HCT116 (cell line): ENCODE results near the gene EVA1A. TPM values are rescaled to one million over a fixed set of nuclear protein-coding genes. Genes with fewer than 3 reads are reported as not detected.

Experiments
- ATAC-seq: fragments of 200-7000 bp; cut with Tn5 transposase; 2 replicates; pipeline ENCODE4 v1.9.1; 2020; ENCODE audit warnings: mild to moderate bottlenecking, moderate library complexity
- BruUV-seq: library from RNA; stranded (reverse); fragments of 400-500 nt; replicated peaks from 2 replicates; lab custom pipeline; 2021; lab: Mats Ljungman, UMichigan
- CTCF ChIA-PET: fragments of 300-600 bp; sonication (Branson Sonifier 250); formaldehyde crosslinking; loops from one replicate; lab custom pipeline; 2021; ENCODE audit warnings: antibody characterized with exemption; lab: Charles Lee
- POLR2A ChIA-PET: fragments of 300-600, 350-600 bp; sonication (Branson Sonifier 250); formaldehyde crosslinking; loops from one replicate; lab custom pipeline; 2021; ENCODE audit warnings: antibody characterized with exemption; lab: Charles Lee
- RAD21 ChIA-PET, 2 experiments: fragments of 300-600 bp; sonication (Branson Sonifier 250); formaldehyde crosslinking; loops; one replicate each; lab custom pipeline; 2023; ENCODE audit warnings: low total read pairs in 2 of 2; ENCODE audit not compliant: uncharacterized antibody in 2 of 2, unreplicated experiment in 2 of 2, low non-redundant PET in 1 of 2; lab: Charles Lee
- DNase-seq: peaks from one replicate; pipeline ENCODE4 v3.0.0-alpha.2; 2010; ENCODE audit warnings: low read depth, low spot score
- H2AFZ ChIP-seq: fragments of 200-600 bp; shearing (Covaris generic), sonication (generic); 2 replicates; pipeline ENCODE4 v1.6.1; 2017; ENCODE audit warnings: low read depth, mixed run types, mixed read lengths, antibody characterized with exemption, low read length; ENCODE audit not compliant: poor library complexity, severe bottlenecking
- H3K27ac ChIP-seq: 2 replicates; pipeline ENCODE4 v1.5.1; 2012; ENCODE audit warnings: low read depth, low read length
- H3K27me3 ChIP-seq: fragments of 200-600 bp; sonication (generic); 2 replicates; pipeline ENCODE4 v1.6.1; 2016; ENCODE audit warnings: mixed run types, low read length, mixed read lengths; ENCODE audit not compliant: insufficient read depth
- H3K36me3 ChIP-seq, 2 experiments: fragments of 200-500 bp in 1 of 2; fragments of 200-600 bp in 1 of 2; sonication (Bioruptor generic) in 1 of 2; sonication (generic) in 1 of 2; 2 replicates each; pipeline versions ENCODE4 v1.5.1 to v1.6.1; 2014 to 2016; ENCODE audit warnings: low read length in 2 of 2, inconsistent platforms in 1 of 2, mixed read lengths in 1 of 2, mixed run types in 1 of 2; ENCODE audit not compliant: insufficient read depth in 2 of 2, control insufficient read depth in 1 of 2
- H3K4me1 ChIP-seq, 2 experiments: fragments of 200-600 bp in 1 of 2; sonication (generic) in 1 of 2; 2 replicates each; pipeline versions ENCODE4 v1.5.1 to v1.6.1; 2012 to 2017; ENCODE audit warnings: low read length in 2 of 2, inconsistent platforms in 1 of 2, mild to moderate bottlenecking in 1 of 2, mixed read lengths in 1 of 2, mixed run types in 1 of 2, moderate library complexity in 1 of 2; ENCODE audit not compliant: insufficient read depth in 2 of 2, control insufficient read depth in 1 of 2
- H3K4me2 ChIP-seq: fragments of 200-600 bp; sonication (generic); 2 replicates; pipeline ENCODE4 v1.6.1; 2017; ENCODE audit warnings: mixed run types, low read length, mixed read lengths
- H3K4me3 ChIP-seq, 2 experiments: fragments of 200-600 bp in 1 of 2; sonication (generic) in 1 of 2; replicated peaks in 1 of 2; 2 replicates each; pipeline ENCODE4 v1.5.1; 2011 to 2016; ENCODE audit warnings: low read length in 2 of 2, control low read depth in 1 of 2, low read depth in 1 of 2, mild to moderate bottlenecking in 1 of 2, mixed read lengths in 1 of 2, mixed run types in 1 of 2
- H3K79me2 ChIP-seq: fragments of 200-600 bp; sonication (generic); 2 replicates; pipeline ENCODE4 v1.6.1; 2017; ENCODE audit warnings: mild to moderate bottlenecking, mixed run types, low read length, moderate library complexity, mixed read lengths; ENCODE audit not compliant: insufficient read depth
- H3K9ac ChIP-seq: fragments of 200-600 bp; sonication (generic); 2 replicates; pipeline ENCODE4 v1.6.1; 2016; ENCODE audit warnings: low read length, mixed read lengths
- H3K9me2 ChIP-seq: fragments of 200-600 bp; sonication (generic), shearing (Covaris generic); 2 replicates; pipeline ENCODE4 v1.6.1; 2017; ENCODE audit warnings: mixed run types, mild to moderate bottlenecking, moderate library complexity; ENCODE audit not compliant: insufficient read depth
- H3K9me3 ChIP-seq, 2 experiments: fragments of 200-500 bp in 1 of 2; fragments of 200-600 bp in 1 of 2; sonication (Bioruptor generic) in 1 of 2; sonication (generic) in 1 of 2; 2 replicates each; pipeline ENCODE4 v1.6.1; 2014 to 2017; ENCODE audit warnings: low read length in 2 of 2, mixed read lengths in 2 of 2, inconsistent platforms in 1 of 2, low read depth in 1 of 2, mild to moderate bottlenecking in 1 of 2, mixed run types in 1 of 2, moderate library complexity in 1 of 2; ENCODE audit not compliant: control insufficient read depth in 1 of 2, insufficient read depth in 1 of 2
- H4K20me1 ChIP-seq: fragments of 200-600 bp; sonication (generic), shearing (Covaris generic); 2 replicates; pipeline ENCODE4 v1.6.1; 2017; ENCODE audit warnings: mixed run types, mild to moderate bottlenecking, moderate library complexity; ENCODE audit not compliant: insufficient read depth
- CBX3 ChIP-seq: IDR thresholded peaks from 2 replicates; pipeline ENCODE4 v1.6.1; 2012; ENCODE audit warnings: low read depth
- CTCF ChIP-seq, 3 experiments: fragments of 200-600 bp in 1 of 3; sonication (generic) in 1 of 3; IDR thresholded peaks in 2 of 3; conservative IDR thresholded peaks in 1 of 3; 2 replicates each; pipeline ENCODE4 v1.5.1; 2012 to 2017; ENCODE audit warnings: low read depth in 2 of 3, low read length in 2 of 3, antibody characterized with exemption in 1 of 3, borderline replicate concordance in 1 of 3, control low read depth in 1 of 3, mild to moderate bottlenecking in 1 of 3, mixed read lengths in 1 of 3, mixed run types in 1 of 3, moderate library complexity in 1 of 3; ENCODE audit not compliant: insufficient read depth in 1 of 3
- EGR1 ChIP-seq: IDR thresholded peaks from 2 replicates; pipeline ENCODE4 v1.6.1; 2012; ENCODE audit warnings: low read depth
- ELF1 ChIP-seq: IDR thresholded peaks from 2 replicates; pipeline ENCODE4 v1.6.1; 2012; ENCODE audit warnings: low read depth, borderline replicate concordance
- EZH2 ChIP-seq: fragments of 200-600 bp; sonication (generic); IDR thresholded peaks from 2 replicates; pipeline ENCODE4 v1.6.1; 2017; ENCODE audit warnings: antibody characterized with exemption, mixed run types
- EZH2phosphoT487 ChIP-seq: fragments of 200-600 bp; IDR thresholded peaks from 2 replicates; pipeline ENCODE4 v1.6.1; 2018; ENCODE audit warnings: antibody characterized with exemption, borderline replicate concordance
- MAX ChIP-seq: IDR thresholded peaks from 2 replicates; pipeline ENCODE4 v1.6.1; 2012
- POLR2A ChIP-seq: IDR thresholded peaks from 2 replicates; pipeline ENCODE4 v1.7.0; 2011; ENCODE audit warnings: borderline replicate concordance; ENCODE audit not compliant: insufficient read depth, insufficient read length; ENCODE audit errors: extremely low read depth
- POLR2AphosphoS5 ChIP-seq: IDR thresholded peaks from 2 replicates; pipeline ENCODE4 v1.6.1; 2011; ENCODE audit warnings: mild to moderate bottlenecking, low read depth, low read length, moderate library complexity
- RAD21 ChIP-seq: IDR thresholded peaks from 2 replicates; pipeline ENCODE4 v1.6.1; 2012; ENCODE audit warnings: low read depth, mild to moderate bottlenecking
- SRF ChIP-seq: IDR thresholded peaks from 2 replicates; pipeline ENCODE4 v1.6.1; 2012; ENCODE audit warnings: low read depth
- TCF7L2 ChIP-seq: IDR thresholded peaks from 2 replicates; pipeline ENCODE4 v1.7.0; 2011; ENCODE audit warnings: borderline replicate concordance, inconsistent platforms; ENCODE audit not compliant: insufficient read depth, insufficient read length; ENCODE audit errors: extremely low read depth
- YY1 ChIP-seq: IDR thresholded peaks from 2 replicates; pipeline ENCODE4 v1.6.1; 2011; ENCODE audit warnings: low read length, low read depth, moderate library complexity, mild to moderate bottlenecking; ENCODE audit not compliant: insufficient replicate concordance; ENCODE audit errors: extremely low read depth
- ZBTB33 ChIP-seq: IDR thresholded peaks from 2 replicates; pipeline ENCODE4 v1.6.1; 2011; ENCODE audit warnings: mild to moderate bottlenecking, low read length, moderate library complexity; ENCODE audit not compliant: insufficient replicate concordance; ENCODE audit errors: extremely low read depth
- intact Hi-C: fragments of 100-400 bp; cut with micrococcal nuclease; formaldehyde crosslinking; loops from 2 replicates; pipeline ENCODE4 v1.10.0; 2022
- total RNA-seq: library from RNA; stranded (reverse); gene quantifications from one replicate; pipeline ENCODE4 v1.2.1, GENCODE V29; 2021; ENCODE audit not compliant: unreplicated experiment

The EVA1A gene
- total RNA-seq, 1 experiment from 2014 or later: 2.8 TPM

GRCh38 chr2:75456825-75457224 is 103.9 kb downstream of the EVA1A start:
- H3K4me1 ChIP-seq: no peaks in the 10 kb centered on the region
- no peak overlapping the region for H3K4me2 ChIP-seq
- H3K79me2 ChIP-seq: no peaks in the 10 kb centered on the region
- no peak for TF ChIP-seq CBX3
- TF ChIP-seq SRF: no peak
- TF ChIP-seq ZBTB33: no peak
- no peak for TF ChIP-seq MAX
- no peak for TF ChIP-seq ELF1
- no peak for TF ChIP-seq EGR1
- no peak for TF ChIP-seq CTCF (IDR thresholded peaks at IDR 0.05 in 2 of 3, conservative IDR thresholded peaks at IDR 0.05 in 1 of 3; ENCODE audit: borderline replicate concordance in 1 of 3, insufficient read depth in 1 of 3, low read depth in 2 of 3, low read length in 2 of 3)
- TF ChIP-seq TCF7L2: no peak
- no peak for TF ChIP-seq RAD21
- no peak for TF ChIP-seq YY1
- TF ChIP-seq EZH2: no peak
- TF ChIP-seq POLR2AphosphoS5: no peak
- TF ChIP-seq POLR2A: no peak
- no peak for TF ChIP-seq EZH2phosphoT487
- H3K27me3 ChIP-seq: peaks cover 6% of the 10 kb centered on the region; the same call in 1 of the 2 replicates
- H4K20me1 ChIP-seq: no peaks in the 10 kb centered on the region
- no peak overlapping the region for H3K9ac ChIP-seq
- no peak for ATAC-seq
- no peak overlapping the region for H2AFZ ChIP-seq
- POLR2A ChIA-PET: no interaction called here
- intact Hi-C loops: no loop called here
- no TSS peak for BruUV-seq
- RAD21 ChIA-PET: no interaction called here
- CTCF ChIA-PET: no interaction called here
- DNase-seq: no peak
- no peaks in the 10 kb centered on the region for H3K9me2 ChIP-seq
- H3K4me3 ChIP-seq: no peak overlapping the region
- H3K36me3 ChIP-seq: no peaks in the 10 kb centered on the region
- no peaks in the 10 kb centered on the region for H3K9me3 ChIP-seq
- no peak overlapping the region for H3K27ac ChIP-seq
